Panc1 (cell line): ENCODE data around the gene EIF4E2. TPM values are rescaled to one million over a fixed set of nuclear protein-coding genes. Genes with fewer than 3 reads are reported as not detected.

ENCODE experiments used
- ATAC-seq: fragments of 200-7000 bp; cut with Tn5 transposase; 2 replicates; pipeline ENCODE4 v1.9.1; 2020; ENCODE audit warnings: mild to moderate bottlenecking, moderate library complexity
- BruUV-seq: library from RNA; stranded (reverse); fragments of 400-500 nt; replicated peaks from 2 replicates; lab custom pipeline; 2021; lab: Mats Ljungman, UMichigan
- CTCF ChIA-PET: fragments of 300-600 bp; sonication (Branson Sonifier 250); formaldehyde crosslinking; loops from one replicate; lab custom pipeline; 2022; ENCODE audit warnings: antibody characterized with exemption; lab: Charles Lee
- POLR2A ChIA-PET: fragments of 300-600 bp; sonication (Branson Sonifier 250); formaldehyde crosslinking; loops from one replicate; lab custom pipeline; 2022; ENCODE audit warnings: antibody characterized with exemption; lab: Charles Lee
- DNase-seq: peaks from one replicate; pipeline ENCODE4 v3.0.0-alpha.2; 2010; ENCODE audit warnings: low read depth, low spot score
- H3K27ac ChIP-seq: 2 replicates; pipeline ENCODE4 v1.5.1; 2011; ENCODE audit warnings: mild to moderate bottlenecking, low read length, inconsistent platforms
- H3K27me3 ChIP-seq: fragments of 200-500 bp; sonication (Bioruptor generic); 2 replicates; pipeline ENCODE4 v1.6.0; 2014; ENCODE audit warnings: low read length, inconsistent platforms; ENCODE audit not compliant: control insufficient read depth, insufficient read depth
- H3K36me3 ChIP-seq: fragments of 200-500 bp; sonication (Bioruptor generic); 2 replicates; pipeline ENCODE4 v1.5.1; 2014; ENCODE audit warnings: inconsistent platforms, mild to moderate bottlenecking, low read length, moderate library complexity; ENCODE audit not compliant: control insufficient read depth, insufficient read depth
- H3K4me1 ChIP-seq: 2 replicates; pipeline ENCODE4 v1.5.1; 2011; ENCODE audit warnings: inconsistent platforms, mild to moderate bottlenecking, low read length, moderate library complexity; ENCODE audit not compliant: control insufficient read depth, insufficient read depth
- H3K4me3 ChIP-seq, 2 experiments: 2 replicates each; pipeline ENCODE4 v1.5.1; 2011 to 2012; ENCODE audit warnings: low read depth in 2 of 2, low read length in 2 of 2, mild to moderate bottlenecking in 2 of 2, inconsistent platforms in 1 of 2, moderate library complexity in 1 of 2
- H3K9me3 ChIP-seq: fragments of 200-500 bp; sonication (Bioruptor generic); 2 replicates; pipeline ENCODE4 v1.5.1; 2014; ENCODE audit warnings: low read depth, mild to moderate bottlenecking, inconsistent platforms, low read length, moderate library complexity; ENCODE audit not compliant: control insufficient read depth, insufficient read depth
- CTCF ChIP-seq: fragments of 450-650 bp; IDR thresholded peaks from 2 replicates; pipeline ENCODE4 v1.5.1; 2017; ENCODE audit warnings: mild to moderate bottlenecking
- POLR2AphosphoS5 ChIP-seq: IDR thresholded peaks from 2 replicates; pipeline ENCODE4 v1.6.1; 2012; ENCODE audit warnings: mild to moderate bottlenecking, low read depth, low read length, moderate library complexity
- REST ChIP-seq, 2 experiments: IDR thresholded peaks; 2 replicates each; pipeline ENCODE4 v1.6.1; 2011 to 2012; ENCODE audit warnings: low read depth in 2 of 2, control low read depth in 1 of 2, low read length in 1 of 2, mild to moderate bottlenecking in 1 of 2, moderate library complexity in 1 of 2; ENCODE audit not compliant: insufficient read depth in 1 of 2
- SIN3A ChIP-seq: IDR thresholded peaks from 2 replicates; pipeline ENCODE4 v1.6.1; 2012; ENCODE audit warnings: low read depth, mild to moderate bottlenecking, low read length, moderate library complexity, borderline replicate concordance; ENCODE audit not compliant: insufficient read depth
- TCF7L2 ChIP-seq: IDR thresholded peaks from 2 replicates; pipeline ENCODE4 v1.6.1; 2011; ENCODE audit warnings: mild to moderate bottlenecking, low read depth, low read length, inconsistent platforms
- in situ Hi-C: cut with HindIII; loops from 2 replicates; pipeline ENCODE4 v1.10.0; 2016; ENCODE audit warnings: low sequenced_read_pairs, low pct_unique_long_range_greater_than_20kb
- intact Hi-C: fragments of 100-400 bp; cut with micrococcal nuclease; formaldehyde crosslinking; loops from one replicate; pipeline ENCODE4 v1.10.0; 2022; ENCODE audit not compliant: unreplicated experiment
- total RNA-seq: library from RNA; stranded (reverse); gene quantifications from one replicate; pipeline ENCODE4 v1.2.1, GENCODE V29; 2021; ENCODE audit not compliant: unreplicated experiment

The EIF4E2 gene
- total RNA-seq, 1 experiment from 2014 or later: 84.0 TPM

GRCh38 chr2:232600053-232600773 lies 49.7 kb downstream of the EIF4E2 start (continued):
- no peak for TF ChIP-seq REST (IDR thresholded peaks at IDR 0.05; ENCODE audit: insufficient read depth in 1 of 2, low read depth in 2 of 2, low read length in 1 of 2)

GRCh38 chr2:232603283-232603682 lies 52.8 kb downstream of the EIF4E2 start:
- intact Hi-C loops: no loop called here
- Histone ChIP-seq H3K27ac (no peak overlapping the region), H3K27me3 (no peaks in the 10 kb centered on the region), H3K4me3 (no peak overlapping the region), H3K9me3 (no peaks in the 10 kb centered on the region), H3K36me3 (no peaks in the 10 kb centered on the region), H3K4me1 (no peaks in the 10 kb centered on the region)
- TF ChIP-seq SIN3A: no peak
- TF ChIP-seq TCF7L2: no peak
- no peak for TF ChIP-seq CTCF
- no peak for TF ChIP-seq REST (IDR thresholded peaks at IDR 0.05; ENCODE audit: insufficient read depth in 1 of 2, low read depth in 2 of 2, low read length in 1 of 2)
- no peak for TF ChIP-seq POLR2AphosphoS5
- ATAC-seq (no peak), DNase-seq (no peak)
- BruUV-seq: no TSS peak
- POLR2A ChIA-PET: no interaction called here
- CTCF ChIA-PET: interaction anchor here (0.6 kb wide), 1 partner anchor 43 kb away, joined by 9 read pairs; no protein-coding TSS in a partner anchor
- in situ Hi-C loops: no loop called here

- no peak for TF ChIP-seq POLR2AphosphoS5
- TF ChIP-seq TCF7L2: no peak
- TF ChIP-seq SIN3A: no peak
- no peak for TF ChIP-seq REST (IDR thresholded peaks at IDR 0.05; ENCODE audit: insufficient read depth in 1 of 2, low read depth in 2 of 2, low read length in 1 of 2)
- TF ChIP-seq CTCF: no peak
These were observed 54.0 kb downstream of the EIF4E2 start for GRCh38 chr2:232604535-232604934.

More at GRCh38 chr2:232604535-232604934, 54.0 kb downstream of the EIF4E2 start:
- BruUV-seq: no TSS peak
- POLR2A ChIA-PET: no interaction called here
- Histone ChIP-seq H3K4me1 (no peaks in the 10 kb centered on the region), H3K27me3 (no peaks in the 10 kb centered on the region), H3K9me3 (no peaks in the 10 kb centered on the region), H3K27ac (no peak overlapping the region), H3K4me3 (no peak overlapping the region), H3K36me3 (no peaks in the 10 kb centered on the region)
- ATAC-seq (no peak), DNase-seq (no peak)
- intact Hi-C loops: no loop called here
- in situ Hi-C loops: no loop called here
- CTCF ChIA-PET: no interaction called here
